Stimulated activated naive CD8-positive, alpha-beta T cell treated with anti-CD3 and anti-CD28 coated beads, Interleukin-15, amount 100 ng/mL, for 72 hours (primary cell): ENCODE measurements around the gene RWDD4.
A peak's percentile ranks its signal among the peaks of the same experiment; 100 is the strongest.

Experiments
- ATAC-seq: fragments of 150-1000 bp; cut with Tn5 transposase; 2 replicates; pipeline ENCODE4 v1.10.0; 2021; ENCODE audit warnings: mild to moderate bottlenecking, moderate library complexity
- DNase-seq, 2 donors: peaks; one replicate each; pipeline ENCODE4 v3.0.0; 2021 to 2022
- H3K27ac Mint-ChIP-seq, 2 donors: one replicate each; pipeline ENCODE4 v1.8.0; 2022; ENCODE audit warnings: mild to moderate bottlenecking in 2 of 2, mixed read lengths in 2 of 2, moderate library complexity in 2 of 2
- H3K27me3 Mint-ChIP-seq: one replicate; pipeline ENCODE4 v1.8.0; 2022; ENCODE audit warnings: mixed read lengths
- H3K4me1 Mint-ChIP-seq: one replicate; pipeline ENCODE4 v1.8.0; 2022; ENCODE audit warnings: mild to moderate bottlenecking, mixed read lengths
- H3K4me3 Mint-ChIP-seq, 2 donors: one replicate each; pipeline ENCODE4 v1.8.0; 2022; ENCODE audit warnings: mild to moderate bottlenecking in 2 of 2, mixed read lengths in 2 of 2, moderate library complexity in 1 of 2
- H3K9me3 Mint-ChIP-seq, 2 donors: one replicate each; pipeline ENCODE4 v1.8.0; 2022; ENCODE audit warnings: mixed read lengths in 2 of 2

The RWDD4 gene

DNA sequence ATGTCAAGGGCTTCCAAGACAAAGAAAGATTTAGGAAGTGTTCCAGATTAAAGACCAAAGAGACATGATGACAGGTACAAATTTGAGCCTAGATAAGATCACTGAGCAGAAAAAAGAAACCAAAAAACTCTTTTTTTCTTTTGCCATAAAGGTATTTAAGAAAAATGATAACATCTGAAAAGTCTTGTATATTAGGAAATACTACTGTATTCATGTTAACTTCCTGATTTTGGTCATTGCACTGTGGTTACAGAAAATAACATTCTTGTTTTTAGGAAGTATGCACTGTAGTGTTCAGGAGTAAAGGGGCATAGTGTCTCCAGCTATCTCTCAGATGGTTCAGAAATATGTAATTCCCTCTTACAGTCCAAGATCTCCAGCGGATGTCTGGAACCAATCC, 37.1 kb downstream of the RWDD4 start:
- Mint-ChIP-seq H3K4me1 (no peaks in the 10 kb centered on the region), H3K9me3 (no peaks in the 10 kb centered on the region), H3K27ac (no peak overlapping the region), H3K4me3 (no peak overlapping the region), H3K27me3 (peaks cover 8% of the 10 kb centered on the region)
- ATAC-seq (no peak), DNase-seq (no peak)

DNA sequence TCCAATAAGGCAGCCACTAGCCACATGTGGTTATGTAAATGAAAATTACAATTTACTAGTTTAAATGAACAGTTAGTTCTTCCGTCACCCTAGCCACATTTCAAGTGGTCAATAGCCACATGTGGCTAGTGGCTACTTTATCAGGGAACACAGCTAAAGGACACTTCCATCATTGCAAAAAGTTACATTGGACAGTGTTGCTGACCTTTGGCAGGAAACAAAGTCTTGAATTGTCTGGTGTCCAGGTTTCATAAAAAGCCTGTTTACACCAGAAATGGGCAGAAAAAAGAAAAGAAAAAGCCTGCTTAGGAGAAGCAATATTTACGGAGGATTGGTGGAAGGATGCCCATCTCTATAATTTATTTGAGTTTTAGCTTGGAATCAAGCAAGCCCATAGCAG, 38.6 kb downstream of the RWDD4 start:
- Mint-ChIP-seq H3K4me1 (no peaks in the 10 kb centered on the region), H3K27ac (no peak overlapping the region), H3K9me3 (no peaks in the 10 kb centered on the region), H3K4me3 (no peak overlapping the region), H3K27me3 (peaks cover 8% of the 10 kb centered on the region)
- DNase-seq = no peak
- no peak for ATAC-seq

DNA sequence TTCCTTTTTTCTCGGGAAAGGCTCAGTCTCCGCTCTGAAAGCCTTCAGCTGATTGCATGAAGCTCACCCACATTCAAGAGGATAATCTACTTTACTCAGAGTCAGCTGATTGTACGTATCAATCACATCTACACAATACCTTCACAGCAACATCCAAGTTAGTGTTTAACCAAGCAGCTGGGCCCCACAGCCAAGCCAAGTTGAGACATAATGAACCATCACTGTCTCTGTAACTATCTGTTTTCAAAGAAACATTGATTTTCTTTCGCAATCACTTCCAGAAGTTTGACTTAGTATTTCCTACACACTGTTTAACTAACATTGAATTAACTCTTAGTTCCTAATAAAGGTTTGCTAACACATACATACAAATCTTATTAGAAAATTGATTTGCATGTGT, 40.3 kb downstream of the RWDD4 start:
- peaks cover 8% of the 10 kb centered on the region for H3K27me3 Mint-ChIP-seq
- ATAC-seq = no peak
- DNase-seq = no peak

DNA sequence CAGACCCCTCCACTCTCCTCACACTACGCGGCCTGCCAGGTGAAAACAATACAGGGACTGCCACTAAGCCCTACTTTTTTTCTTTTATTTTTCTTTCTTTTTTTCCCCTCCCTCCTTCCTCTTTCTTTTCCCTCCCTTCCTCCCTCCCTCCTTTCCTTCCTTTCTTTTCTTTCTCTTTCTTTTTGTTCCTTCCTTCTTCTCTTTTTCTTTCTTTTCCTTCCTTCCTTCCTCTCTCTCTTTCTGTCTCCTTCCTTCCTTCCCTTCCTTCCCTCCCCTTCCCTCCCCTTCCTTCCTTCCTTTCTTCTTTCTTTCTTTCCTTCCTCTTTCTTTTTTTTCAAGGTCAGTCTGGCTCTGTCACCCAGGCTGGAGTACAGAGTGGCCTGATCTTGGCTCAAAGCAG, 41.9 kb downstream of the RWDD4 start:
- no peak overlapping the region for H3K27ac Mint-ChIP-seq
- no peak overlapping the region for H3K4me3 Mint-ChIP-seq
- H3K27me3 Mint-ChIP-seq = peaks cover 15% of the 10 kb centered on the region
- H3K4me1 Mint-ChIP-seq = no peaks in the 10 kb centered on the region
- ATAC-seq (no peak), DNase-seq (no peak)
- no peaks in the 10 kb centered on the region for H3K9me3 Mint-ChIP-seq

More for the DNA sequence above, 40.3 kb downstream of the RWDD4 start:
- no peaks in the 10 kb centered on the region for H3K9me3 Mint-ChIP-seq
- no peak overlapping the region for H3K27ac Mint-ChIP-seq
- no peak overlapping the region for H3K4me3 Mint-ChIP-seq
- H3K4me1 Mint-ChIP-seq = no peaks in the 10 kb centered on the region

DNA sequence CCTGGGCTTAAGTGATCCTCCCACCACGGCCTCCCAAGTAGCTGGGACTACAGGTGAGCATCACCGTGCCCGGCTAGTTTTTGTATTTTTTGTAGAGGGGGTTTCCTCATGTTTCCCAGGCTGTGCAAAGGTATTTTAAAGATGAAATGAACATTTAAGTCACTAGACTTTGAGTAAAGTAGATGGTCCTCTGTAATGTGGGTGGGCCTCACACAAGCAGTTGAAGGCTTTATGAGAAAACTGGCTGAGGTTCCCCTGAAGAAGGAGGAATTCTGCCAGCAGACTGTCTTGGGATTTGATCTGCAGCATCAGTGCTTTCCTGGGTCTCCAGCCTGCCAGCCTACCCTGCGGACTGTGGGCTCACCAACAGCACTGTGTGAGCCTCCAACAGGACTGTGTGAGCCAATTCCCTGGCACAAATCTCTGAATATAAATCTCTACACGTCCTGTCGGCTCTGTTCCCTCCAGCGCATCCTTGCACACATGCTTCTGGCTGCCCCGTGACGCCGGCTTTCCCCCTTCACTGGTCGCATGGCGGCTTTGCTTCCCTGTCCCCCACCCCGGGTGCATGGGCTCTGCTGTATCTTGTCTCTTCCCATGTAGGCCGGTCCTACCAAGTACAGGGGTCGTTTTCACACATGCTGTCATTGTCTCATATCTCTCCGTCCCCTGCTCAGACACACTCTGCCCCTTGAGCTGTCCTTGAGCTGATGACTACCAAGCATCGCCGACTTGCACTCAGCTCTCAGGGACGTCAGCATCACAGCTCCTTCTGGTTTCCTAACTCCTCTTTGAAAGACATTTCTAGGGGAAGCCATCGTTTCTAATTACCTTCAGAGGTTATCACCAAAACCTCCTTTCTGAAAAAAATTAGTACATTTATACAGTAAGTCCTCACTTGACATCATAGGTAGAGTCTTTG, 46.4 kb downstream of the RWDD4 start:
- H3K27ac Mint-ChIP-seq = no peak overlapping the region
- no peak overlapping the region for H3K4me3 Mint-ChIP-seq
- H3K9me3 Mint-ChIP-seq = no peaks in the 10 kb centered on the region

DNA sequence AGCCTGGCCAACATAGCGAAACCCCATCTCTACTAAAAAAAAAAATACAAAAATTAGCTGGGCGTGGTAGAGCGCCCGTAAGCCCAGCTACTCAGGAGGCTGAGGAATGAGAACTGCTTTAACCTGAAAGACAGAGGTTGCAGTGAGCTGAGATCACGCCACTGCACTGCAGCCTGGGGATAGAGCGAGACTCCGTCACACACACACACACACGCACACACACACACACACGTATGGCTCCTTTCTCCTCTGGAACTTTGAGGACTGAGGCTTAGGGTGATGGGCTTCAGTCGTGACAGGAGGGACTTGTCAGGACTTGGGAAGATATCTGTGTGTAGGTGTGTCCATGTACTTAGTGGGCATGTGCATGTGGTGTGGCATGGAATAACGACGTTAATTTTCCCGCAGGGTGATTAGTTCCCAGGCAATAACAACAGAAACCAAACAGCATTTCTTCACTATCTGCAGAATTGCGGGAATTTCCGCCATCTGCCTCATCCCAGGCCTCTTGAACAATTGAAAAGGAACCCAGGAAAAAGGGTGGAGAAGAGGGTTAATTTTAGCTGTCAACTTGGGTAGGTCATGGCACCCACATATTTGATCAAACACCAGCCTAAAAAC, 47.7 kb downstream of the RWDD4 start:
- Mint-ChIP-seq H3K27me3 (peaks cover 12% of the 10 kb centered on the region), H3K4me3 (no peak overlapping the region), H3K9me3 (no peaks in the 10 kb centered on the region), H3K27ac (no peak overlapping the region), H3K4me1 (no peaks in the 10 kb centered on the region)
- ATAC-seq (no peak), DNase-seq (no peak)

More for the DNA sequence above, 46.4 kb downstream of the RWDD4 start:
- no peaks in the 10 kb centered on the region for H3K4me1 Mint-ChIP-seq
- H3K27me3 Mint-ChIP-seq = peaks cover 7% of the 10 kb centered on the region
- DNase-seq (no peak), ATAC-seq (no peak)

DNA sequence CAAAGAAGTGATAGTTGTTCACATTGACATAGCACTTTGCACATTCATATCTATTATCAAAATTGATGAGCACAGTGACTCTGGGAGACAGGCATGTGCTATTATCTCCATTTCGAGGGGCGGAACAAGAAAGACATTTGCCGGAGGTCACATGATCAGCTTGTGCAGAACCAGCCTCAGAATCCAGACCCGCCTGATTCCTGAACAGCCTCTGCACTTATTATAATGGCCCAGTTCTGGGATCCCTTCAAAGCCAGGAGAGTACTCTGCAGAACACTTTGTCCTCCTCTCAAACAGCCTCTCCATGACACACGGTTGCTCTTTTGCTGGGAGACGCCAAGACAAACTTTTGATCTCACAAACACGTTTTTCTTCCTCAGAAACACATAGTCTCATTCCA, 48.4 kb downstream of the RWDD4 start:
- DNase-seq (no peak), ATAC-seq (no peak)
- Mint-ChIP-seq H3K4me3 (no peak overlapping the region), H3K27me3 (peaks cover 12% of the 10 kb centered on the region), H3K27ac (no peak overlapping the region), H3K4me1 (no peaks in the 10 kb centered on the region), H3K9me3 (no peaks in the 10 kb centered on the region)

DNA sequence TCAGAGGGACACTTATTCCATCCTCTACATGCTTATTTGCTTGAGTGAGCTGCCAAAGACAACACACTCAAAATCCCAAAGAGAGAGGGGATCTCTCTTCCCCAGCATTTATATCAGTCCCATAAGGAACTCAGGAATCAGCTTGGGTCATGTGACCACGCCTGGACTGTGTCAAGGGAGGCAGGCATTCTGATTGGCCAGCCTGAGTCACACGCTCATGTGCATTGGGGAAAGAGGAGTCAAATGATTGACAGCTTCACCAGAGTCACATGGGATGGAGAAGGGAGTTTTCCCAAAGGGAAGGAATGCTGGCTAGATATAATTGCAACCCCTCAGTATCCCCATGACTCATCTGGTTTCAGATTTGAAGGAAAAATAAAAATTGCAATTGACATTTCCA, 49.0 kb downstream of the RWDD4 start:
- DNase-seq (no peak), ATAC-seq (no peak)
- Mint-ChIP-seq H3K27me3 (peaks cover 12% of the 10 kb centered on the region), H3K9me3 (no peaks in the 10 kb centered on the region), H3K27ac (no peak overlapping the region), H3K4me1 (no peaks in the 10 kb centered on the region), H3K4me3 (no peak overlapping the region)

DNA sequence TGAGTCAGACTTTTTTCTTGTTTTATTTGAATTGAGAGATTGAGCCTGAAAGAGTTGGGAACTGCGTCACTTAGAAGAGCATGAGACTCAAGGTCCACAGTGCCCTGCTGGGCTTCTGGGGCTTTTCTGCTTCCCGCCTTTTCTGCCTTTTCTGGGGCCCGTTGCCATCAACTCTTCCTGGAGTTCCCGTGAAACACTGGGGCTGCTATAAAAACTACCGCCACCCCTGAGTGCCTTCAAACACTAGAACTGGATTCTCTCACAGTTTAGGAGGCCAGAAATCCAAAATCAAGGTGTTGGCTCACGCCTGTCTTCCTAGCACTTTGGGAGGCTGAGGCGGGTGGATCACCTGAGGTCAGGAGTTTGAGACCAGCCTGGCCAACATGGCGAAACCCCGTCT, 49.8 kb downstream of the RWDD4 start:
- H3K9me3 Mint-ChIP-seq = no peaks in the 10 kb centered on the region
- DNase-seq (no peak), ATAC-seq (no peak)
- peak overlapping the region in 1 of 2 donors; percentile 67 for H3K27ac Mint-ChIP-seq
- H3K4me1 Mint-ChIP-seq = no peaks in the 10 kb centered on the region
- H3K27me3 Mint-ChIP-seq = peaks cover 12% of the 10 kb centered on the region
- no peak overlapping the region for H3K4me3 Mint-ChIP-seq

DNA sequence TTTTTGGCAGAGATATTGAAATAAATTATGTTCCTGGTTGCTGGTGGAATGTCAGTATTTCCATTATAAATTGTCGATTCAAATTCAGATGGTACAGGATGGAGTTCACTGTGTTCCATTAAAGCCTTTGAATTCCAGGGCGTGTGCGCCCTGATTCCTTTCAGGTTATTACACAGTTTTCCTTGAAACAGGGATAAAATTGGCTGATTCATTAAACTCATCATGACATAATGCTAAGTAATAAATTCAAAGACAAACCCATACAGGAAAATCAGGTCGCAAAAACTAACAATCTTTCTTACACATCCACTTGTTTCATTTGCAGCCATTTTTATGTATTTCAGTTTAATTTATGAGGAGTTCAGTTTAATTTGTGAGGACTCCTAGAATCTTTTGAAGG, 51.1 kb downstream of the RWDD4 start:
- DNase-seq (no peak), ATAC-seq (no peak)
- Mint-ChIP-seq H3K4me3 (no peak overlapping the region), H3K27ac (no peak overlapping the region), H3K27me3 (peaks cover 10% of the 10 kb centered on the region), H3K4me1 (no peaks in the 10 kb centered on the region), H3K9me3 (no peaks in the 10 kb centered on the region)

DNA sequence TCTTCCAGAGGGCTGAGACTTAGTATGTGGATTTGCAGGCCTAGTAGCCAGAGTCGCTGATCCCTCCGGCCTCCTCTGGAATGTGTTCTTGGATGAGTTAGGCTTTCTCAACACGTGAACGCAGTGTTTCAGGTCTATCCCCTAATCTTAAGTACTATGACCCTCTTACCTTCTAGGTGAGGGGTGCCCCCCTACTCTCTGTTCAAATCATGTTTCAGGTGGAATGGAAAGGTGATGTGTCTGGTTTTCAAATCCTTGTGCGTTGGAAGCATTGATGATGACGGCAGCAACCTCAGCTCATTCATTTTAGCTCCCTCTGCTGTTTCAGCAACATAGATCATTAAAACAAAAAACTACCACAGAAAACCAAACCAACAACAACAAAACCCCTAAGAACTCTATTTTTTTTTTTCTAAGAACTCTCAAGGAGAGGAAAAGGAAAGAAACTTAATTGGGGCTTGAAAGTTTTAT, 56.4 kb downstream of the RWDD4 start:
- H3K27ac Mint-ChIP-seq = no peak overlapping the region
- DNase-seq (no peak), ATAC-seq (no peak)
- no peaks in the 10 kb centered on the region for H3K9me3 Mint-ChIP-seq
- H3K27me3 Mint-ChIP-seq = peaks cover 5% of the 10 kb centered on the region
- no peak overlapping the region for H3K4me3 Mint-ChIP-seq
- H3K4me1 Mint-ChIP-seq = no peaks in the 10 kb centered on the region

DNA sequence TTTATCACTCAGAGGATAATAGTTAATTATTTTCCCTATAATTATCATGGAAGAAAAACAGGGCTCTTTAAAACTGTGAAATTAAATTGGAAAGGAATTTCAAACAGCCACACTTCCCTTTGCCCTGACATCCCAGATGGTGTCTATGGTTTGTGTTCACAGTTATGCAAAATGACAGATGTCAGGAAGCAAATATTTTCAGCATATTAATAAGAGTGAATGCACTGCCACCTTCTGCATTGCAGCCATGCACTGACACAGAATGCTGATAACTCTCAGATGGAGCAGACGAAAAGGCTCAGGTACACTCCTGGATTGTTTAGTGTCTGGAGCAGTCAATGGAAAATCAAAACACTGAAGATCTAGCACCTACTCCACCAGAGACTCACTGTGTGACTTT, 57.6 kb downstream of the RWDD4 start:
- Mint-ChIP-seq H3K9me3 (no peaks in the 10 kb centered on the region), H3K27ac (no peak overlapping the region), H3K27me3 (no peaks in the 10 kb centered on the region), H3K4me1 (no peaks in the 10 kb centered on the region), H3K4me3 (no peak overlapping the region)
- no peak for ATAC-seq
- no peak for DNase-seq

DNA sequence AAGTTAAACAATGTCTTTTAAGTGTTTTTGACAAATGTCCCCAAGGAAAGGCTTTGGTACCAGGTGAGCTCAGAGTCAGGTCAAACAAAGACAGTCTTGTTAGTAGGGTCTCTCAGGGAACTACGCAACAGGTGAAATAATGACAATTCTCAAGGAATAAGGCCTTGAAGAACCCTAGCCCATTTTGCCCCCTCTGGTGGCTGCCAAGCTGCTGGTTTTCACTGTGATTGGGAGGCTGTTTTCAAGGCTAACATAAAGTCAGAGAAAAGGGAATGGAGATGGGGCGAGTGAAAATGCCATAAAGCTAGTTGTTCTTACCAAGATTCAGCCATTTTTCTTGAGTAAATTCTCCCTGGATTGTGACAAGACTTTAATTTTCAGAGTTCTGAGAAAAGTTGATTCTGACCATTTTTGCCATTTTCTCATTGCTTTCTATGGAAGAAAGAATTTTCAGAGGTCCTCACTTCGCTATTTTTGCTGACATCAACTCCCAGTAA, 58.7 kb downstream of the RWDD4 start:
- Mint-ChIP-seq H3K9me3 (no peaks in the 10 kb centered on the region), H3K27ac (no peak overlapping the region), H3K4me1 (no peaks in the 10 kb centered on the region), H3K4me3 (no peak overlapping the region), H3K27me3 (no peaks in the 10 kb centered on the region)
- ATAC-seq = no peak
- DNase-seq = no peak

DNA sequence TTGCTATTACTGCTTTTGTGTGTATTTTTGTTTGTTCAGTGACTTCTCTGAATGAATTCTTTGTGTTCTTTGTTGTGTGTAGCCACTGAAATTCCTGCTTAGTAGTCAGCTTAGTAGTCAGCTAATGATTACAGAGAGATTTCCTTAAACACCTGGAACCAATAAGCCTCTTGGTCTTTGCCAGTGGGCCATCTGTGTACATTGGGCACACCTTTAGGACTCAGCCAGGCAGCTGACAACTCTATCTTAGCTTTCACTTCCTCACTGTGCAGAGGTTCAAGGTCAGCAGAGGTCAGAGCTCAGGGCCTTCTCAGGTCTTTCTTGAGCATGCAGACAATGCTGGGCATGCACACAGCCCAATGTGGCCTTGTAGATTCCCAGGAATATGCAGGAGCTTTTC, 59.3 kb downstream of the RWDD4 start:
- H3K27ac Mint-ChIP-seq = no peak overlapping the region
- DNase-seq (no peak), ATAC-seq (no peak)
- no peaks in the 10 kb centered on the region for H3K4me1 Mint-ChIP-seq
- no peaks in the 10 kb centered on the region for H3K9me3 Mint-ChIP-seq
- no peaks in the 10 kb centered on the region for H3K27me3 Mint-ChIP-seq
- no peak overlapping the region for H3K4me3 Mint-ChIP-seq

DNA sequence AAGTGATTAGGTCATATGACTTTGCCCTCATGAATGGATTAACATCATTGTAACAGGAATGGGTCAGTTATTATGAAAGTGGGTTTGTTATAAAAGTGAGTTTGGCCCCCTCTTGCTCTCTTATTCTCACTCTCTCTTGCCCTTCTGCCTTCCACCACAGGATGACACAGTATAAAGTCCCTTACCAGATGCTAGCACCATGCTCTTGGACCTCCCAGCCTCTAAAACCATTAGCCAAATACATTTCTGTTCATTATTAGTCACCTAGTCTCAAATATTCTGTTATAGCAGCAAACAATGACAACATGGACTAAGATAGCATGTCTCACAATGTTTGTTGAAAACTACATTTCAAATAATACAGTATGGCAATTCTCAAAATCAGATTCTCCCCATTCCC, 59.7 kb downstream of the RWDD4 start:
- no peak for ATAC-seq
- no peaks in the 10 kb centered on the region for H3K4me1 Mint-ChIP-seq
- H3K9me3 Mint-ChIP-seq = no peaks in the 10 kb centered on the region
- no peak overlapping the region for H3K4me3 Mint-ChIP-seq
- H3K27ac Mint-ChIP-seq = no peak overlapping the region
- DNase-seq = no peak
- no peaks in the 10 kb centered on the region for H3K27me3 Mint-ChIP-seq

DNA sequence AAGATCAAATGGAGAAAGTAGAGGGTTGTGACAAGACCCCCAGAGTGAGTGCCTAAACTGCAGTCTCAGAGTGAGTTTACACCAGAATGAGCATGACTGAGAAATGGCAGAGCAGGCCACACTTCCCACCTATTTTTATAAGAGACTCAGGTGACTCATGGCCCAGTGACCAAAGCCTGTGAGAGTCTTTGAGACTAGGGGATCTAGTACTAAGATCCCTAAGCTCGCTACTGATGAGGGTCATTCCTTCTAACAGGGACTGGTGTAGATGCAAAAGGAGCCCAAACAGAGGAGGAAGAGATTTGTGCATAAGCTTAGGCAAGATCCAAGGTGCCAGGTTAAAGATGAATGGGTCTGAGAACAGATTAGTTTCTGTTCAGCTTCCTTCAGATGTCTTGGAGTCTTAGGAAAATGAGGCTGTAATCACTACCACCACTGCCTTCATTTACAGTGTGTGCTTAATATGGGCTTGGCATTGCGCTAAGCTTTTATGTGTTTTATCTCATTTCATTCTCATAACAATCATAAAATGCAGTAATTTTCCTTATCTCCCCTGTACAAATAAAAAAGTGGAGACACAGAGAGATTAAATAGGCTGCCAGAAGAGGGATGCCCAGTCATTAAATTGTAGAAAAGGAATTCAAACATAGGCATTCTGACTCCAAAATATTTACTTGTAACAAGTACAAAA, 62.8 kb downstream of the RWDD4 start:
- no peak overlapping the region for H3K27ac Mint-ChIP-seq
- H3K4me3 Mint-ChIP-seq = no peak overlapping the region
- DNase-seq (no peak), ATAC-seq (no peak)
- no peaks in the 10 kb centered on the region for H3K4me1 Mint-ChIP-seq
- no peaks in the 10 kb centered on the region for H3K9me3 Mint-ChIP-seq
- H3K27me3 Mint-ChIP-seq = no peaks in the 10 kb centered on the region
